Small intestine (tissue), 7 donors: ENCODE measurements around the gene HAGHL. TPM values are rescaled to one million over a fixed set of nuclear protein-coding genes. Genes with fewer than 3 reads are reported as not detected.
A peak's percentile ranks its signal among the peaks of the same experiment; 100 is the strongest.
"Not testable (repeated sequence)": the region's sequence is repeated elsewhere in the genome, so short reads cannot be mapped to it uniquely, and the experiment has no call there.

Source experiments
- DNase-seq, 2 donors: peaks; one replicate each; pipeline versions ENCODE4 v3.0.0 to v3.0.0-alpha.2; 2013
- FAIRE-seq: peaks from 2 replicates; lab custom pipeline; 2012; peaks lifted over from hg19 to GRCh38; lab: Jason Lieb, UNC
- H3K27ac ChIP-seq, 3 donors: one replicate each; pipeline ENCODE4 v1.5.1; 2013; ENCODE audit warnings: low read length in 2 of 3, mild to moderate bottlenecking in 2 of 3, control low read depth in 1 of 3, inconsistent platforms in 1 of 3, low read depth in 1 of 3, moderate library complexity in 1 of 3
- H3K27me3 ChIP-seq, 3 donors: one replicate each; pipeline ENCODE4 v1.6.1; 2013; ENCODE audit warnings: low read length in 3 of 3, inconsistent platforms in 1 of 3; ENCODE audit not compliant: control insufficient read depth in 3 of 3, insufficient read depth in 3 of 3
- H3K36me3 ChIP-seq, 3 donors: one replicate each; pipeline ENCODE4 v1.6.1; 2013; ENCODE audit warnings: low read length in 3 of 3, inconsistent platforms in 1 of 3, low read depth in 1 of 3, mild to moderate bottlenecking in 1 of 3, moderate library complexity in 1 of 3; ENCODE audit not compliant: control insufficient read depth in 3 of 3, insufficient read depth in 2 of 3
- H3K4me1 ChIP-seq, 3 donors: one replicate each; pipeline ENCODE4 v1.6.1; 2013; ENCODE audit warnings: low read length in 2 of 3, inconsistent platforms in 1 of 3, low read depth in 1 of 3, mild to moderate bottlenecking in 1 of 3, moderate library complexity in 1 of 3; ENCODE audit not compliant: control insufficient read depth in 3 of 3, insufficient read depth in 2 of 3
- H3K4me3 ChIP-seq, 3 donors: one replicate each; pipeline ENCODE4 v1.5.1; 2013; ENCODE audit warnings: low read length in 3 of 3, control low read depth in 1 of 3, inconsistent platforms in 1 of 3, low read depth in 1 of 3, mild to moderate bottlenecking in 1 of 3, moderate library complexity in 1 of 3
- H3K9me3 ChIP-seq, 2 donors: one replicate each; pipeline ENCODE4 v1.6.1; 2013; ENCODE audit warnings: low read depth in 1 of 2, low read length in 1 of 2; ENCODE audit not compliant: control insufficient read depth in 2 of 2, insufficient read depth in 1 of 2
- WGBS, 3 donors: extraction: QIAGEN DNeasy Blood & Tissue Kit; methylation state at CpG; one replicate each; pipeline ENCODE4 v1.1.7; 2013; 5-methylcytosine and 5-hydroxymethylcytosine counted together
- polyA plus RNA-seq, 4 donors: library from polyadenylated mRNA; stranded (reverse) in 3 of 4; unstranded in 1 of 4; fragments of 200-250 nt in 3 of 4; fragments of 120-200 nt in 1 of 4; gene quantifications; one replicate each; pipeline versions ENCODE4 v1.2.1 to v1.2.3, GENCODE V29; 2013
- donor health status: healthy with polysubstance abuse.
- donor health status: control.
- donor health status: control.
- donor health status: Bipolar disorder and iron deficiency.
- donor health status: healthy.

HAGHL gene
- polyA plus RNA-seq, 4 donors = 1.4 to 4.8 (median 3.4) TPM

DNA sequence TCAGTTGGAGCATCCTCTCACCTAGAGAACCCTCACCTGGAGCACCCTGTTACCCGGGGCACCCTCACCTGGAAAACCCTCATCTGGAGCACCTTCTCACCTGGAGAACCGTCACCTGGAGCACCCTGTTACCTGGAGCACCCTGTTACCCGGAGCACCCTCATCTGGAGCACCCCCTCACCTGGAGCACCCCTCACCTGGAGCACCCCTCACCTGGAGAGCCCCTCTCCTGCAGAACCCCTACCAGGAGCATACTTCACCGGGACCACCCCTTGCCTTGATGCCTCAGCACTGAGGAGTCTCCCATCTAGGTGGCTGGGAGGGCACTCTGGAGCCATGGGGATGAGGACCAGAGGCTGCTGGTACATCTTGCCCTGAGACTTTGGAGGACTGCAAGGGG is 17.9 kb upstream of the HAGHL start:
- no peak for DNase-seq
- WGBS, 3 donors = 66 to 72% (median 71%) methylated on average over 4 of the region's 4 CpGs
- Histone ChIP-seq H3K9me3 (no peaks in the 10 kb centered on the region), H3K4me3 (no peak overlapping the region), H3K27me3 (peaks cover 16 to 70% (median 45%) of the 10 kb centered on the region in 3 donors), H3K36me3 (no peaks in the 10 kb centered on the region), H3K27ac (no peak overlapping the region), H3K4me1 (peaks cover 0 to 9% (median 0%) of the 10 kb centered on the region in 3 donors)
- FAIRE-seq = no peak

DNA sequence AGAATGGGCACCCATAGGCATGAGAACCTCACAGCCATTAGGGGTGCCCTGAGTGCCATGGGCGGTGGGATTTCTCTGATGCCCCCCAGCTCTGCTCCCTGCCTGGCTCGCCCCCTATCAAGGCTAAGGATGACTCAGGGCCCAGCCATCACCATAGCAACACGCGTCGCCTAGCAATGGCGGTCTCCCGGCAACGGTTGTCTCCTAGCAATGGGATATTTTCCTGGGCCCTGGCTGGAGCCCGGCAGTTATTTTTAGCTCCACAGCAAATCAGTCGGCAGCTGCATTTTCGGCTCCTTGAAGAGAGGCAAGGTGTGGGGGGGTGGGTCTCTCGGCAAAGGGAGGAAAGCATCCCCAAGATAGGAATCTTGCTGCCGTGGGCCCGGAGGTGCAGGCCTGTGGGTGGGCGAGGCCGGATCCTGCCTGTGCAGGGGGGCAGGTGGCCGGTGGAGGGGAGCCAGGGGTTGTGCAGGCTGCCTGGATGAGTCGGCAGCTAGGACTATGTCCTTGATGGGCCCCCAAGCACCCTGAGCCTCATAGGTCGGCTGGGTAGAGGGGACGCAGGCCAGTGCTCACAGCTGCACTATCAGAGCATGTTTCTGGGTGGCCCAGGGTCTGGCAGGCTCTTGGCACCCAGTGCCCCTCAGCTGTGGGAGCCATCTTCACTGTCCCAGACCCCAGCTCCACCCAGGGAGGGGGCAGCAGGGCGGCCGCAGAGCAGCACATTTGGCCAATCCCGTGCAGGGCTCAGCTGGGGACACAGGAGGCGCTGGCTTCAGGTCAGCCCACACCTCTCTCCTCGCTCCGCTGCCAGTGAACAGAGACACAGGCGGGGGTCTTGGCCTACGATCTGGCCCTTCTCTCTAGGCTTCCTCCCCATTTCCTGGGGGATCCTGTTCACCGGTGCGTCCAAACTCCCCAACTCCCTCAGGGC is 17.1 kb upstream of the HAGHL start:
- Histone ChIP-seq H3K27me3 (peaks cover 14 to 69% (median 38%) of the 10 kb centered on the region in 3 donors), H3K4me3 (no peak overlapping the region)
- FAIRE-seq = no peak

GRCh38 chr16:710500-711075 is 16.3 kb upstream of the HAGHL start:
- Histone ChIP-seq H3K4me1 (peaks cover 0 to 14% (median 3%) of the 10 kb centered on the region in 3 donors), H3K36me3 (no peaks in the 10 kb centered on the region), H3K27ac (peak overlapping the region in 1 of 3 donors; percentile 67), H3K4me3 (no peak overlapping the region), H3K9me3 (no peaks in the 10 kb centered on the region), H3K27me3 (peaks cover 14 to 67% (median 38%) of the 10 kb centered on the region in 3 donors)
- 55 to 66% (median 58%) methylated on average over 21 of the region's 21 CpGs for WGBS, 3 donors
- FAIRE-seq = no peak
- DNase-seq = no peak

More for the DNA sequence above, 17.1 kb upstream of the HAGHL start:
- H3K27ac ChIP-seq = peak overlapping the region in 1 of 3 donors; percentile 67
- no peaks in the 10 kb centered on the region for H3K36me3 ChIP-seq
- 16 to 23% (median 18%) methylated on average over 29 to 30 of the region's 30 CpGs for WGBS, 3 donors
- no peaks in the 10 kb centered on the region for H3K9me3 ChIP-seq
- DNase-seq = peak in 1 of 2 donors; percentile 52
- peaks cover 0 to 14% (median 3%) of the 10 kb centered on the region in 3 donors for H3K4me1 ChIP-seq

- H3K4me3 ChIP-seq = no peak overlapping the region
- H3K27ac ChIP-seq = peak overlapping the region in 1 of 3 donors; percentile 67
- H3K27me3 ChIP-seq = peaks cover 14 to 69% (median 38%) of the 10 kb centered on the region in 3 donors
- no peak for DNase-seq
- WGBS, 3 donors = 65 to 75% (median 70%) methylated on average over 12 of the region's 12 CpGs
- no peaks in the 10 kb centered on the region for H3K9me3 ChIP-seq
- peaks cover 0 to 17% (median 3%) of the 10 kb centered on the region in 3 donors for H3K4me1 ChIP-seq
- no peak for FAIRE-seq
- H3K36me3 ChIP-seq = no peaks in the 10 kb centered on the region
Measured at GRCh38 chr16:711084-711483, 15.8 kb upstream of the HAGHL start.

DNA sequence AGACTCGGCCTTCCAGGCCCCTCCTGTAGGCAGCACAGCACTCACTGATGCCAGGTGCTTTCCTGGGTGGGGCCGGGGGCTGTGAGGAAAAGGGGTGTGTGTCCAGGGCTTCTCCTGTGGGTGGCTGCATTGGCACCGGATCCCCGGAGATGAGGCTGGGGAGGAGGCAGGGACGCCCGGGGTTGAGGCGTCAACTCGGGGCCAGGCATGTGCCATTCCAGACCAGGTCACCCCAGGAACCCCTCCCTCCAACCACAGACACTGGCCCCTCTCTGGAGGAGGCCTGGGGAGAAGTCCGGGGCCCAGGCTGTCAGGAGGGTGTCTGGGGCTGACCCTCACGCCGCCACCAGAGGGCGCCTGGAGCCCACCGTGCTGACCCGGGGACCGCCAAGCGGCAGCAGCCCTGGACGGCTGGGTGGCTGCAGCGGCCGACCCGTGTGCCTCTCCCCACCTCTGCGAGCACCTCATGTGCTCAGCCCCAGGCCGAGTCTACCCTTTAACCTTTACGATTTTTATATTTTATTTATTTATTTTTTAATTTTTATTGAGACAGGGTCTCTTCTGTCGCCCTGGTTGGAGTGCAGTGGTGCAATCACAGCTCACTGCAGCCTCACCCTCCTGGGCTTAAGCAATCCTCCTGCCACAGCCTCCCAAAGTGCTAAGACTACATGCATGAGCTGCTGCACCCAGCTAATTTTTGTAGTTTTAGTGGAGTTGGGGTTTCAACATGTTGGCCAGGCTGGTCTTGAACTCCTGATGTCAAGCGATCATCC is 15.2 kb upstream of the HAGHL start:
- Histone ChIP-seq H3K4me3 (no peak overlapping the region), H3K4me1 (peaks cover 0 to 21% (median 3%) of the 10 kb centered on the region in 3 donors), H3K9me3 (no peaks in the 10 kb centered on the region), H3K27me3 (peaks cover 11 to 69% (median 32%) of the 10 kb centered on the region in 3 donors), H3K27ac (no peak overlapping the region), H3K36me3 (no peaks in the 10 kb centered on the region)
- 6 to 12% (median 11%) methylated on average over 24 to 25 of the region's 25 CpGs for WGBS, 3 donors
- DNase-seq = peak; percentile 61 to 78
- no peak for FAIRE-seq

DNA sequence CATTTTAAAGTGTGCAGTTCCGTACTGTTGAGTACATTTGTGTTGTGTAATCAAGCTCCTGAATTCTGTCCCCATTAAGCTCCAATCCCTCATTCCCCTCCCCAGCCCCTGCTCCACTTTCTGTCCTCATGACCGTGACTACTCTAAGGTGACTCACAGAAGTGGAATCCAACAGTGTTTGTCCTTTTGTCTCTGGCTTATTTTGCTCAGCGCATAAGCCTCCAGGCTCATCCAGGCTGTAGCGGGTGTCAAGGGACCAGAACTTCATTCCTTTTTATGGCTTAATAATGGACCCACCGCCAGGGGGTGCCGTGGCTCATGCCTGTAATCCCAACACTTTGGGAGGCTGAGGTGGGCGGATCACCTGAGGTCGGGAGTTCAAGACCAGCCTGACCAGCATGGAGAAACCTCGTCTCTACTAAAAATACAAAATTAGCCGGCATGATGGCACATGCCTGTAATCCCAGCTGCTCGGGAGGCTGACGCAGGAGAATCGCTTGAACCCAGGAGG is 14.1 kb upstream of the HAGHL start:
- WGBS, 3 donors = 28 to 53% (median 35%) methylated on average over 12 to 13 of the region's 13 CpGs
- not testable (repeated sequence) for H3K36me3 ChIP-seq, H3K4me3 ChIP-seq, FAIRE-seq, H3K27ac ChIP-seq, H3K9me3 ChIP-seq, DNase-seq
- H3K27me3 ChIP-seq = peaks cover 5 to 66% (median 24%) of the 10 kb centered on the region in 3 donors
- peaks cover 0 to 21% (median 3%) of the 10 kb centered on the region in 3 donors for H3K4me1 ChIP-seq

GRCh38 chr16:714079-714478 is 12.8 kb upstream of the HAGHL start:
- FAIRE-seq (no peak), DNase-seq (no peak)
- WGBS, 3 donors = 61 to 69% (median 63%) methylated on average over 10 to 11 of the region's 11 CpGs
- H3K27ac ChIP-seq = no peak overlapping the region
- peaks cover 5 to 53% (median 15%) of the 10 kb centered on the region in 3 donors for H3K27me3 ChIP-seq
- no peaks in the 10 kb centered on the region for H3K9me3 ChIP-seq
- no peaks in the 10 kb centered on the region for H3K36me3 ChIP-seq
- peaks cover 3 to 30% (median 3%) of the 10 kb centered on the region in 3 donors for H3K4me1 ChIP-seq
- no peak overlapping the region for H3K4me3 ChIP-seq
